ENCODE data around the gene ARL2BP.

- TF ChIP-seq CTCF (IDR thresholded peaks at IDR 0.05), result no peak
- no peak for TF ChIP-seq EZH2 (IDR thresholded peaks at IDR 0.05; ENCODE audit: borderline replicate concordance, insufficient read depth, low read depth, low read length, poor library complexity, severe bottlenecking)
These were observed 19.9 kb downstream of the ARL2BP start for GRCh38 chr16:57264950-57265371.

Measured in B cell (primary cell).